ENCODE results near the gene PRICKLE1.
"Not testable (repeated sequence)": the region's sequence is repeated elsewhere in the genome, so short reads cannot be mapped to it uniquely, and the experiment has no call there.

The PRICKLE1 gene

GRCh38 chr12:42552822-42553221 lies 36.7 kb downstream of the PRICKLE1 start:
- no peak for DNase-seq

GRCh38 chr12:42550800-42551199 lies 38.7 kb downstream of the PRICKLE1 start:
- no peak for DNase-seq

- DNase-seq: no peak
Measured at GRCh38 chr12:42546709-42547108, 42.8 kb downstream of the PRICKLE1 start.

GRCh38 chr12:42541965-42542364 lies 47.6 kb downstream of the PRICKLE1 start:
- DNase-seq: no peak

DNA sequence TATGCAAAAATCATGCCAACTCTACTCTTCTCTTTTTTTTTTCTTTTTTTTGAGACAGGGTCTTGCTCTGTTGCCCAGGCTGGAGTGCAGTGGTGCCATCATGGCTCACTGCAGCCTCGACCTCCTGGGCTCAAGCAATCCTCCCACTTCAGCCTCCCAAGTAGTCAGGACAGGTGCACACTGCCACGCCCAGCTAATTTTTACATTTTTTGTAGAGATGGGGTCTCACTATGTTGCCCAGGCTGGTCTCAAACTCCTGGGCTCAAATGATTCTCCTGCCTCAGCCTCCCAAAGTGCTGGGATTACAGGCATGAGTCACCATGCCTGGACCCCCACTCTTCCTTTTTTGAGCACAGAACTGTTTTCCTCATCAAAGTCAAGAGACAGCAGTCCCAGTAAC lies 48.2 kb downstream of the PRICKLE1 start:
- DNase-seq: not testable (repeated sequence)

- no peak for DNase-seq
Measured at GRCh38 chr12:42539696-42540095, 49.9 kb downstream of the PRICKLE1 start.

DNA sequence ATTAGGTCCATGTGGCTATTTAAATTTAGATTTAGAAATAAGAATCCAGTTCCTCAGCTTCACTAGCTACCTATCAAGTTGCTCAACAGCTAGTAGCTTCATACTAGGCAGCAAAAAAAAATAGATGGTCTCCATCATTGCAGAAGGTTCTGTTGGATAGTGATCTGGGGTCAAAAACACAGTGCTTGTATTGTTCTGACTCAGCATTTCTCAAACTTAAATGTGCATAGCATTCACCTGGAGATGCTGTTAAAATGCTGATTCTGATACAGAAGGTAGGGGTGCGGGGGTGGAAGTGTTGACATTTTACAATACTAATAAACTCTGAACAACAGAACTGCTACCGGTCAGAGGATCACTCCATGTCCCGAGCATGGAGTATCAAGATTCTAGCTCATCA lies 51.3 kb downstream of the PRICKLE1 start:
- no peak for DNase-seq

DNA sequence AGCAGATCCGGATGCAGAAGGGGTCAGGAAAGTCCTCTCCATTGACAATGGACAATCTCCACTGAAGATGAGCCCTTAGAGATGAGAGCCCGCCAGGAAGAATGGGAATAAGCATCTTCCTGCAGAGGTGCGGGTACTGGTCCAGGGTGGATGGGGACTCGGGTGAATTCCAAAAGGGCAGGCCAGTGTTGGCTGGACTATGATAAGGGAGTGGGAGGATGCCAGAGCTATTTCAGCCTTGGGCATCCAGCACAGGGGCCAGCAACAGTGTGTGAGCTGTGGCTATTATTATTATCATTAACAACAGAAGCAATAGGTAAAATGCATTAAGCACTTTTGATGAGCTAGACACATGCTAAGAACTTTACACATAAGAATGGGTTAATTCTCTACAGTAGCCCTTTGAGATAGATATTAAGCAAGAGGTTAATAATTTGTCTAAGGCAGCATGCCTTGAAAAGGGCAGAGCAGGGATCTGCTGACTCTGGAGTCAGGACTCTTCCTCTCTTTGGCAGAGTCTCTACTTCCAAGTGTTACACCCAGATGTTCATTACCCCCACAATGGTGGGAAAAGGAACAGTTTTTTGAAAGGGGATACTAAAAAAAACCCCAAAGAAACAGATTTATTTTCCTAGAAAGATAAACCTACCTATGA lies 55.2 kb downstream of the PRICKLE1 start:
- no peak for DNase-seq

GRCh38 chr12:42530284-42530683 lies 59.3 kb downstream of the PRICKLE1 start:
- no peak for DNase-seq

GRCh38 chr12:42525444-42525843 lies 64.1 kb downstream of the PRICKLE1 start:
- no peak for DNase-seq

- DNase-seq: no peak
Measured at GRCh38 chr12:42524716-42525115, 64.8 kb downstream of the PRICKLE1 start.

- DNase-seq: no peak
Measured at GRCh38 chr12:42516573-42516972, 73.0 kb downstream of the PRICKLE1 start.

DNA sequence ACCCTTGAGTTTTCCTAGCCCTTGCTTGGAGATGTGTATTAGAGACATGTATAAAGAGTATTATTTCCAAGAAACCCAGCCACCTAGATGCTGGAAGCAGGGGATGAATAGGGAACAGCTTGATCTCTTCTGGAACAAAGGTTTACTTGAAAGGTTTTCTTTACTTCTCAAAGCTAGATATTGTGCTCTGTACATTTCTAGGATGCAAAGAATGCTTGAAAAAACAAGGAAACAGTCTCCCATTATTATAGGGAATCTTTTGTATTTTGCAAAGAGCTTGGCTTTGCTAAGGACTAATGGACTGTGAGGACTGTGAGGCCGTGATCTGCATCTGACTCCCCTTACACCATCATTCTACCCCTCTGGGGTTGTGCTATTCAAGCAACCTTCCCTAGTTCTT lies 77.9 kb downstream of the PRICKLE1 start:
- no peak for DNase-seq

- no peak for DNase-seq
Measured at GRCh38 chr12:42510823-42511222, 78.7 kb downstream of the PRICKLE1 start.

- no peak for DNase-seq
Measured at GRCh38 chr12:42508913-42509460, 80.6 kb downstream of the PRICKLE1 start.

DNA sequence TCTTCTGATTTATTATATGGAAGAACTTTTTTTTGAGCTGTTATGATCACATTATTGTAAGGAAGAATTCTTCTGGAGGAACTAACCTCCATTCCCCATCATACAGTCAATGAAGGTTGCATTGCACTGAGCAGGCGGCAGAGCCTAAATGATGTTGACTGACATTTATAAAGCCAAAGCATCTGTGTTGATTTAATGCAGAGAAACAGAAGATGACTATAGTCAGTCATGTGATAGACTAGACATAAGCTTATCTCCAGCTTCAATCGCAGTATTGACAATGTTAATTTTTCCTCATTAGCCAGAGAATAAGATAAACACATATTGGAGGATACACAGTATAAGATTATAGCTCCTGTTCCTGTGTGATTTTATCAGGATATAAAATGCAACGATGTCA lies 82.0 kb downstream of the PRICKLE1 start:
- no peak for DNase-seq

GRCh38 chr12:42507081-42507480 lies 82.5 kb downstream of the PRICKLE1 start:
- DNase-seq: no peak

DNA sequence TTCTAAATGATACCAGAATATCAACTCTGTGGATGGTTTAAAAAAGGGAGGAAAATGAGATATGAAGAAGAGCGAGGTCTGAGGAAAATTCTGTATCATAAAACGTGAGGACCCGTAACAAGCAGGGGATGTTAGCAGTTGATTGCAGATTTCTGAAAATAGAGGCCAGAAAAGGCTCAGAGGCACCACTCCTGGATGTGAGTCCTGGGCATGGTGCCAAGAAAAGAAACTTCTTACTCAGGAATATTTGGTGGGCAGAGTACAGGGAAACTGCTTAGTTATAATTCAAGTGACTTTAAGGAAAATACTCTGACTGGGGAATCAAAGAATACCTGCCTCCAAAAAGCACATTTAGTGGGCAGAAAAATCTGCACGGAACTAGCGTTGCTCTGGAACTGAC lies 85.5 kb downstream of the PRICKLE1 start:
- no peak for DNase-seq

- DNase-seq: no peak
Measured at GRCh38 chr12:42502682-42503081, 86.9 kb downstream of the PRICKLE1 start.

DNA sequence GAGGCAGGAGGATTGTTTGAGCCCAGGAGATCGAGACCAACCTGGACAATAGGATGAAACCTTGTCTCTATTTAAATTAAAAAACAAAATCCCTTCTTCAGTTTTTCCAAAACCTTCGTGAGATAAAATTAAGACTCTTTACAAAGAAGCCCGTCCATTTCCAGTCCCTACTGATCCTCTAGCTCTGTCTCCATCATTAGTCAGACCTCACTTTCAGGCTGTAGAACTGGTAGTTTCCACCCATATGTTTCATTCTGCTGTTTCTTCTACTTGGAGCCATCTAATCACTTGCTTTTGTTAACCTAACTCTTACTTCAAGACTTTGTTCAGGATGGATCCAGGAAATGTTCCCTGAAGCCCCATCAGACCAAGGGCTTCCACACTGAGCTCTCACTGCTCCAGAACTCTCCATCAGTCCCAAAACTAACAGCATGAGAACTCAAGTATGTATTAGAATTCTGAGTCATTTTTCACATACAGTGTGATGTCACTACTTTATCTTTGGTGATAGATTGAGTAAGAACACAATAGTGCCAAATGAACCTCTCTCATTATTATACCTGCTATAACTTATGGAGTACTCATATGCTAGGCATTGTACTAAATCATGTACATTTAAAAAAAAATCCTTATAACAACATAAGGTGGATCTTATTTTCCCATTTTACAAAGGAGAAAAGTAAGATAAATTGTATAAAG lies 90.8 kb downstream of the PRICKLE1 start:
- DNase-seq: no peak

DNA sequence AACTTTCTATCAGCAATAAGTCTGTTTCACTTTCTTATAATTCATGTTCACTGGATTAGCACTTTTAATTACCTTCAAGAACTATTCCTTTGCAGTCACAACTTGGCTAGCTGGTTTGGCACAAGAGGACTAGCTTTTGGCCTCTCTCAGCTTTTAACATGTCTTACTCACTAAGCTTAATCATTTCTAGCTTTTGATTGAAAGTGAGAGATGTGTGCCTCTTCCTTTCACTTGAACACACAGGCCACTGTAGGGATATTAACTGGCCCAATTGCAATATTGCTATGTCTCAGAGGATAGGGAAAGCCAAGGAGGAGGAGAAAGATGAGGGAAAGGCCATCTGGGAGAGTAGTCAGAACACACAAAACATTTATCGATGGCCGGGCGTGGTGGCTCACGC lies 92.7 kb downstream of the PRICKLE1 start:
- DNase-seq: no peak

- no peak for DNase-seq
Measured at GRCh38 chr12:42495244-42495643, 94.3 kb downstream of the PRICKLE1 start.

DNA sequence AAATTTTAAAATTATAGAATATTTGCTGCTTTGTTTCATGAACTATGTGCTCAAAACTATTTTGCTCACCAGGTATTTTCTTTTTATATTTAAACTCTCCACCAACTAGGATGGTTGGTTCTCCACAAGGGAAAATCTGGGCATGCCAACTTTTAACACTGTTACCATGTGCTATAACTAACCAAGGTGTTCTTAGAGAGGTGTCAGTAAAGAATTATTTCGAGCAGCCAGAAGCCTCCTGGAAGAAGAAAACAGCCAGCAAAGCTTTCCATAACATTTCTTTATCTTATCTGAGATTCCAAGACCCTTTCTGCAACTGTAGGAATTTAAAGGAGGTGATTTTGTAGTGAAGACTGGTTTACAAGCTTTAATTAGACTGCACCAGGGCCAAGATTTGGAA lies 97.3 kb downstream of the PRICKLE1 start:
- DNase-seq: no peak

GRCh38 chr12:42490261-42490842 lies 99.2 kb downstream of the PRICKLE1 start:
- DNase-seq: no peak

All from NCI-H2029 treated with DMSO at 0.1 percent for 48 hours (cell line).